ENCODE results near the gene PERCC1. TPM values are rescaled to one million over a fixed set of nuclear protein-coding genes. Genes with fewer than 3 reads are reported as not detected.

PERCC1 gene
- total RNA-seq, 1 experiment from 2014 or later, result not detected

- Histone ChIP-seq H3K4me3 (no peak overlapping the region), H3K36me3 (peaks cover 5% of the 10 kb centered on the region; the same call in 1 of the 2 replicates), H3K9me3 (no peaks in the 10 kb centered on the region), H3K27me3 (no peaks in the 10 kb centered on the region)
- no peak for DNase-seq
Observed at GRCh38 chr16:1453316-1453715, 22.4 kb downstream of the PERCC1 start.

DNA sequence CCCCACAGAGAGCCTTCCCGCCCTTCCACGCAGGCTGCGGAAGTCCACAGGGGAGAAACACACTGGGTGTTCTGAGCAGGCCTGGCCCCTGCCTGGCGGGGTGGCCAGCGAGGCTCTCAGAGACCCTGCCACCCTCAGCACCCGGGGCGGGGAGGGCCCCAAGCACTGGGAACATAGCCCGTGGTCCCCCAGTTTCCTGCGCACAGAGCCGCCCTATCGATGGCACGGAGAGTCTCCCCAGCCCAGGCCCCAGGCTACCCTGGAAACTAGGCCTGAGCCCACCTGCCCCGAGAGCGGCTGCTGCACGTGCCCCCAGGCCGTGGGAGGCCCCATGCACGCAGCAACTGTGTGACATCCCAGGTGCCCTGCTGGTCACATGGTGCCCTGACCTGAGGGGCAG lies 23.7 kb downstream of the PERCC1 start:
- Histone ChIP-seq H3K36me3 (peaks cover 5% of the 10 kb centered on the region; the same call in 1 of the 2 replicates), H3K4me3 (no peak overlapping the region), H3K9me3 (no peaks in the 10 kb centered on the region), H3K27me3 (no peaks in the 10 kb centered on the region)
- no peak for DNase-seq

DNA sequence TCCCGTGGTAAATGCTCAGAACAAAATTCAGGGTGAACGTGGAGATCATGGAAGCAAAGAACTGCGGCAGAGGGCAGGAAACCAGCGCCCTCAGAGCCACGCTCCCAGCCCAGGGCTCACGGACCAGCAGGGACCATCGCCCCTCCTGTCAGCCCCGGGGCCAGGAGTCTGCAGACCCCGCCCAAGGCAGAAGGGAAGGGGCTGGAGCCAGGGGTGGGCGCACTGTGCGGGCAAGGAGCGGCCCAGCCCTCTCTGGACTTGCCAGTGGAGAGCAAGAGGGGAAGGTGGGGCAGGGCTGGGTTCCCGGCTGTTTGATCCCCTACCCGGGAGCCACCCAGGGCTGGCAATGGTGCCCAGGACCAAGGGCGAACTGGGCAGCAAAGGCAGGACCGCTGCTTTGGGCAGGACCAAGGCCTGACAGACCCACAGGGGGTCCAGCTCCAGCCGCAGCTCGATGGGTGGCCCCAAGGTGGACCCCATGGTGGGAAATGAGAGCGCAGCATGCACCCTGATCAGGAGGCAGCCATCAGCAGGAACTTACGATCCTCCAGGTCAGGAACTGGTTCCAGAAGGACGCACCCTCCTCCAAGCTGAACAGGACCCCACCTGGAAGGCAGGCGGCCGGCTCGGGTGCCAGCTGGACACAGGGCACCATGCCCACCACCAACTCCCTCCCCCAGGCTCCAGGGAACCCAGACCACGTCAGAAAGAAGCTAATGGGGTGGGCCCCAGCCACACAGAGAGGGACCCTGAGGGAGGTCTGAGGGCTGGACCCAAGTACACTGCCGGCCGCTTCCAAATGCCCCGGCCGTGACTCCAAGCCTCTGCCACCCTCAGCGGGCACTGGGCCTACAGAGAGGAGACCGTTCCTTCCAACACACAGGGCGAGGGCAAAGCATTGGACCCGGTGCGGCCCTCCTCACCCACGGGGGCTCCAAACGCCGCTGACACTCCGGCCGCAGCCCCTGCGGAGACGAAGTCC lies 24.6 kb downstream of the PERCC1 start:
- H3K9me3 ChIP-seq, result no peaks in the 10 kb centered on the region
- no peaks in the 10 kb centered on the region for H3K27me3 ChIP-seq
- no peak for DNase-seq
- H3K36me3 ChIP-seq, result peaks cover 5% of the 10 kb centered on the region; the same call in 1 of the 2 replicates
- H3K4me3 ChIP-seq, result no peak overlapping the region

GRCh38 chr16:1456951-1457350 lies 26.1 kb downstream of the PERCC1 start:
- H3K4me3 ChIP-seq, result no peak overlapping the region

GRCh38 chr16:1457489-1458245 lies 26.8 kb downstream of the PERCC1 start:
- H3K9me3 ChIP-seq, result no peaks in the 10 kb centered on the region
- no peak for DNase-seq
- no peaks in the 10 kb centered on the region for H3K27me3 ChIP-seq
- H3K4me3 ChIP-seq, result no peak overlapping the region
- peaks cover 6% of the 10 kb centered on the region; the same call in 1 of the 2 replicates for H3K36me3 ChIP-seq

More at GRCh38 chr16:1456951-1457350, 26.1 kb downstream of the PERCC1 start:
- no peak for DNase-seq
- Histone ChIP-seq H3K27me3 (no peaks in the 10 kb centered on the region), H3K9me3 (no peaks in the 10 kb centered on the region), H3K36me3 (peaks cover 5% of the 10 kb centered on the region; the same call in 1 of the 2 replicates)

GRCh38 chr16:1458336-1458976 lies 27.6 kb downstream of the PERCC1 start:
- Histone ChIP-seq H3K36me3 (peaks cover 9% of the 10 kb centered on the region; the same call in 1 of the 2 replicates), H3K27me3 (no peaks in the 10 kb centered on the region), H3K9me3 (no peaks in the 10 kb centered on the region), H3K4me3 (no peak overlapping the region)
- DNase-seq, result no peak

- Histone ChIP-seq H3K4me3 (no peak overlapping the region), H3K36me3 (peaks cover 9% of the 10 kb centered on the region; the same call in 1 of the 2 replicates), H3K27me3 (no peaks in the 10 kb centered on the region), H3K9me3 (no peaks in the 10 kb centered on the region)
- no peak for DNase-seq
Observed at GRCh38 chr16:1458977-1459341, 28.1 kb downstream of the PERCC1 start.

DNA sequence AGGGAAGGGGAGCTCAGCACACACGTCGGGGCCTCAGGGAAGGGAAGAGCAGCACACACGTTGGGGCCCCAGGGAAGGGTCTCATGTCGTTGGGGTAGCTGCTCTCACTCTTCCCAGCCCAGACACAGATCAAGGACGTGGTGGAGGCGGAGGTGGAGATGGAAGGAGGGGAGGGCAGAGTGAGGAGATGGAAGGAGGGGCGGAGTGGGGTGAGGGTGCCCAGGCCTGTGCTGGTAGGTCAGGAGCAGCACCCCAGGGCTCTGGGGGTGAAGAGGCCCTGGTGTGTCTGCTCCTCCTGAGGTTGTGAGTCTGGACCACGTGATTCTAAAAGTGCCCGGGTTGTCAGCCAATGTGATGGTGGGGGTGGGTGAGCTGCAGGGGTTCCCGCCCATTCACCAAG lies 29.1 kb downstream of the PERCC1 start:
- no peak for DNase-seq
- Histone ChIP-seq H3K4me3 (no peak overlapping the region), H3K36me3 (peaks cover 7% of the 10 kb centered on the region; the same call in 1 of the 2 replicates), H3K9me3 (no peaks in the 10 kb centered on the region), H3K27me3 (no peaks in the 10 kb centered on the region)

DNA sequence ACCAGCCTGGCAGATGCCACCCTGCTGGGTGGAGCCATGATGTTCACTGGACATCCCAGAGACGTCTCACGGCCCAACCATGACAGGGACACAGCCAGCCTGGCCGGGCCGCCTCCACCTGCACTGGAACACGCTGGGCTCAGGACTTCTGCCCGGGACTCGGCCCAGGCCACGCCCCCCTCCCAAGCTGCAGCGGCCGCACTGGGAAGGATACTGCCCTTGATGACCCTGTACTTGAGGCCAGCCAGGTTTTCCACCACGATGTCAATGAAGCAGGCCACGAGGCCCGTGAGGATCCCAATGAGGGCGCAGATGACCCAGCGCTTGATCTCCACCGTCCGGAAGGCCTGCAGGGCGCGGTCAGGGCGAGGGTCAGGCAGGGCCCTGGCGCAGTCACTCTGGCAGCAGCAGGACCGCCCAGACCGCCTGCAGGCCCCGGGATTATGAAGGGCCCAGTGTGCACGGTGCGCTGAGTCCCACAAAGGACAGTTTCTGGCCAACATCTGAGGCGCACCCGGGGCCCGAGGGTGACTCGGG lies 29.8 kb downstream of the PERCC1 start:
- DNase-seq, result no peak
- peaks cover 7% of the 10 kb centered on the region; the same call in 1 of the 2 replicates for H3K36me3 ChIP-seq

GRCh38 chr16:1461146-1461545 lies 30.3 kb downstream of the PERCC1 start:
- H3K27me3 ChIP-seq, result no peaks in the 10 kb centered on the region
- H3K4me3 ChIP-seq, result no peak overlapping the region
- H3K36me3 ChIP-seq, result peaks cover 7% of the 10 kb centered on the region; the same call in 1 of the 2 replicates
- DNase-seq, result no peak
- H3K9me3 ChIP-seq, result no peaks in the 10 kb centered on the region

More for the DNA sequence above, 29.8 kb downstream of the PERCC1 start:
- H3K27me3 ChIP-seq, result no peaks in the 10 kb centered on the region
- no peaks in the 10 kb centered on the region for H3K9me3 ChIP-seq
- H3K4me3 ChIP-seq, result no peak overlapping the region

DNA sequence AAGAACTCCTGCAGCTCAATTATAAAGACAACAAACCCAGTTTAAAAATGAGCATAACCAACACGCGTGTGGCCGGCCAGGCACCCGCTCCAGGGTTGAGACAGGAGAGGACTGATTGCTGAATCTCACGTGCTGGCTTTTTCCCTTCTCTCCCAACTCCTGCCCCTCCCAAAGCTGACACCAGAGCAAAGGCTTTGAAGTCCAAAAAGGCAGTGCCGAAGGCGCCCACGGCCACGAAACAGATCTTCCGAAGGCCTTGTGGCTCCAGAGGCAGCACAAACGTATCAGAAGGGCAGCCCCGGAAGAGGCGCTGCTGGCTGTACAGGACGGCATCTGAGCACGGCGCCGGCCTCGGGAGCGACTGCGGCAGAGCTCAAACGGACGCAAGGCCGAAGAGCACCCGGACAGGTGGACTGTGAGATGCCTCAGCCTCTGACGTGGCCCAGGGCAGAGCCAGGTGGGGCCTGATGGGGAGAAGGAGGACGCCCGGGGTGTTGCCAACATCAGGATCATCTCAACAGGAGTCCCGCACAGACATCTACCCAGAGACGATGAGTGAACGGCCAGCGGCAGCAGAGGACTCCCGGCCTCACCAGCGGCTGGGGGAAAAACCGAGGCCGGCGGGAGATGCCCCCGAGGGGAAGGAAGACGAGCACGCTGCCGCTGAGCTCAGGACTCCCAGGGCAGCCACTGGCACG lies 33.5 kb downstream of the PERCC1 start:
- no peaks in the 10 kb centered on the region for H3K27me3 ChIP-seq
- H3K4me3 ChIP-seq, result no peak overlapping the region
- H3K9me3 ChIP-seq, result no peaks in the 10 kb centered on the region

GRCh38 chr16:1464894-1465566 lies 34.2 kb downstream of the PERCC1 start:
- Histone ChIP-seq H3K27me3 (no peaks in the 10 kb centered on the region), H3K4me3 (no peak overlapping the region), H3K36me3 (peaks cover 7% of the 10 kb centered on the region; the same call in 1 of the 2 replicates), H3K9me3 (no peaks in the 10 kb centered on the region)
- no peak for DNase-seq

More for the DNA sequence above, 33.5 kb downstream of the PERCC1 start:
- H3K36me3 ChIP-seq, result peaks cover 7% of the 10 kb centered on the region; the same call in 1 of the 2 replicates
- DNase-seq, result no peak

GRCh38 chr16:1465567-1465915 lies 34.7 kb downstream of the PERCC1 start:
- Histone ChIP-seq H3K27me3 (no peaks in the 10 kb centered on the region), H3K36me3 (peaks cover 7% of the 10 kb centered on the region; the same call in 1 of the 2 replicates), H3K4me3 (no peak overlapping the region), H3K9me3 (no peaks in the 10 kb centered on the region)
- DNase-seq, result no peak

- Histone ChIP-seq H3K36me3 (peaks cover 7% of the 10 kb centered on the region; the same call in 1 of the 2 replicates), H3K4me3 (no peak overlapping the region), H3K9me3 (no peaks in the 10 kb centered on the region), H3K27me3 (no peaks in the 10 kb centered on the region)
- DNase-seq, result no peak
Observed at GRCh38 chr16:1466054-1466453, 35.2 kb downstream of the PERCC1 start.

DNA sequence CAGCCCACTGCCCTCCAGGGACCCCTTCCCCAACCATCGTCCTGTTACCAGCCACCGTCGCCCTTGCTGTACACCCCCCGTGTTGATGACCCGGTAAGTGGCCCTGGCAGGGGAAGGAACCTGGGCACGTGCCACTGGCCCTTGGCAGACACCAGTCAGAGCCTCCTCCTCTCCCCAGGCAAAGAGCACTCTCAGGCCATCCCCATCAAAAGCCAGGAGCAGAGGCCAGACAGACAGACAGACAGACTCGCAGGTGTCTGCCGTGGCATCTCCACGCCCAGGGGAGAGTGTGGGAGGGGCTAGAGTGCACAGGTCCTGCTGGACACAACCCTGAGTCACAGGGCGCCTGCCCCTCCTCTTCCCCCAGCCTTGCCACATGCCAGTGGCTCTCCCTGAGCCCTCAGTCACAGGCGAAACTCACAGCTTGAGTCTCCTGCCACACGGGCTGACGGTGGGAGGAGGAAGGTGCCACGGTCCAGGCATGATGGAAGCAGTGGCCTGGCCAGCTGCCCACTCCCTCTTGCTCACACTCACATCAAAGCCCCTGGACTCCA lies 36.2 kb downstream of the PERCC1 start:
- no peak overlapping the region for H3K4me3 ChIP-seq
- H3K36me3 ChIP-seq, result peaks cover 7% of the 10 kb centered on the region; the same call in 1 of the 2 replicates
- no peak for DNase-seq
- no peaks in the 10 kb centered on the region for H3K9me3 ChIP-seq
- no peaks in the 10 kb centered on the region for H3K27me3 ChIP-seq
